Measurements from ENCODE around the gene ICA1L.
"Not testable (repeated sequence)": the region's sequence is repeated elsewhere in the genome, so short reads cannot be mapped to it uniquely, and the experiment has no call there.

Gene ICA1L

DNA sequence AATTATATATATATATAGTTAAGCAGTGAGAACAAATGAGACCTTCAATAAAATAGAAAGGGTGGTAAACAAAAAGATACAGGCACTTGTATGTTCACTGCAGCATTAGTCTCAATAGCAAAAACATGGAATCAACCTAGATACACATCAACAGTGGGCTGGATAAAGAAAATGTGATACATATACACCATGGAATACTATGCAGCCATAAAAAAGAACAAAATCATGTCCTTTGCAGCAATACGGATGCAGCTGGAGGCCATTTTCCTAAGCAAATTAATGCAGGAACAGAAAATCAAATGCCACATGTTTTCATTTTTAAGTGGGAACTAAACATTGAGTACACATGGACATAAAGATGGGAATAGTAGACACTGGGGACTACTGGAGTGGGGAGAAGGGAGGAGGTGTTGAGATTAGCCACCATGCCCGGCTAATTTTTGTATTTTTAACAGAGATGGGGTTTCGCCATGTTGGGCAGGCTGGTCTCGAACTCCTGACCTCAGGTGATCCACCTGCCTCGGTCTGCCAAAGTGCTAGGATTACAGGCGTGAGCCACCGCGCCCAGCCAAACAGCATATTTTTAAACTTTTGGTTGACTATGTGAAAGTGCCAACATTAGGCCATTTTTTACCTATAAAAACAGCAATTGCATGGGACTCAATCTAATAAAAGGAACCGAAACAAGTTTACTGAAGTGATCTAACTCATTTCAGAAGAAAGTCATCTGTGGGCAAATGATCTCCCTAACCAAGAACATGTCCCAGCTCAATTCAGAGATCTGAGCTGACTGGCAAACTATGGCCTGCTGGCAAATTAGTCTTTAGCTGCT lies 23.7 kb downstream of the ICA1L start:
- DNase-seq (ENCODE audit: low spot score) = no peak

DNA sequence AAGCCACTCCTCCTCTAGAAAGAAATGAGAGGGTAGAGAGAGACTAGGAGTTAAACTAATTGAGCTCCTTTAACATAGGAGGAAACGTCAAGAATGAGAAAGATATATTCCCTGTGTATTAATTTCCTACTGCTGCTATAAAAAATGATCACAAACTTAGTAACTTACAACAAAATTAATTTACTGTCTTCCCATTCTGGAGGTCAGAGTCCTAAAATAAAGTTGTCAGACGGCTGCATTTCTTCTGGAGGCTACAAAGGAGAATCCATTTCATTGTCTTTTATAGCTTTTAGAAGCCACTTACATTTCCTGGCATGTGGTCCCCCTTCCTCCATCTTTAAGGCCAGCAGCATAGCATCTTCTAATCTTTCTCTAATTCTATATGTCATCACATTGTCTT lies 26.9 kb downstream of the ICA1L start:
- DNase-seq (ENCODE audit: low spot score) = no peak

DNA sequence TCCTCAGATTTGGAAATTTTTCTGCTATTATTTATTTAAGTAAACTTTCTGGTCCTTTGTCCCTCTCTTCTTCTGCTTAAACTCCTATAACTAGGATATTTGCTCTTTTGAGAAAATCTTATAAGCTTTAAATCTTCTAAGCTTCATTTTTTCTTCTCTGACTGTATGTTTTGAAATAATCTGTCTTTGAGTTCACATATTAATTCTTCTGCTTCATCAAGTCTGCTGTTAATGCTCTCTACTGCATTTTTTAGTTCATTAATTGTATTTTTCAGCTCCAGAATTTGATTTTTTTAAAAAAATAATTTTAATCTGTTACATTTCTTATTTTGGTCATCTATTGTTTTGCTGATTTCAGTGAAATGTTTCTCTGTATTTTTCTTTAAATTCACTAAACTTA lies 28.9 kb downstream of the ICA1L start:
- no peak for DNase-seq (ENCODE audit: low spot score)

DNA sequence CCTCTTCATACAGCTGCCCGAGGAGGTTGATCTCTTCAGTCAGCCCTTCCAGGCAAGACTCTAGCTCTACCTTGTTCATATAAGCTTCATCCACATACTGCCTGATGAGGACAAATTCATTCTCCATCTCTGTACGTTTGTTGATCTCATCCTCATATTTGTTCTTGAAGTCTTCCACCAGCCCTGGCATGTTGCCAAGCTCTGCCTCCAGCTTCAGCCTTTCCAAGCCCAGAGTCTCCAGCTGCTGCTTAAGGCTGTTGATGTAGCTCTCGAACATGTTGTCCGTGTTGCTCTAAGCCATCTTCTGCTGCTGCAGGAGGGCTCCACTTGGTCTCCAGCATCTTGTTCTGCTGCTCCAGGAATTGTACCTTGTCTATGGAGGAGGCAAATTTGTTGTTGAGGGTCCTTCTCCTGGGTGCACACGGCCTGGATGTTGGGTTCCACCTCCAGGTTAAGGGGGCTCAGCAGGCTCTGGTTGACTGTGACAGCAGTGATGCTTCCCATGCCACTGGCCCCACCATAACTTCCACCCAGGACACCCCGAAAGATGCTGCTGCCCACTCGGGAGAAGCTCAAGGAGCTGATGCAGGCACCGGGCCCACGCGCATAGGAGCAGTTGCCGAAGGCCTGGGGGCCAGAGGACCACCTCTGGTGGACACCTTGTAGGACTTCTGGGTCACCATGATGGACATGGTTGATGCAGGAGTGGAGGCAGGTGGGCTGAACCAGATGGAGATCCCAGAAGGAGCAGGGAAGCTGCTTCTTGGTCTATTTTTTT lies 30.3 kb downstream of the ICA1L start:
- no peak for DNase-seq (ENCODE audit: low spot score)

DNA sequence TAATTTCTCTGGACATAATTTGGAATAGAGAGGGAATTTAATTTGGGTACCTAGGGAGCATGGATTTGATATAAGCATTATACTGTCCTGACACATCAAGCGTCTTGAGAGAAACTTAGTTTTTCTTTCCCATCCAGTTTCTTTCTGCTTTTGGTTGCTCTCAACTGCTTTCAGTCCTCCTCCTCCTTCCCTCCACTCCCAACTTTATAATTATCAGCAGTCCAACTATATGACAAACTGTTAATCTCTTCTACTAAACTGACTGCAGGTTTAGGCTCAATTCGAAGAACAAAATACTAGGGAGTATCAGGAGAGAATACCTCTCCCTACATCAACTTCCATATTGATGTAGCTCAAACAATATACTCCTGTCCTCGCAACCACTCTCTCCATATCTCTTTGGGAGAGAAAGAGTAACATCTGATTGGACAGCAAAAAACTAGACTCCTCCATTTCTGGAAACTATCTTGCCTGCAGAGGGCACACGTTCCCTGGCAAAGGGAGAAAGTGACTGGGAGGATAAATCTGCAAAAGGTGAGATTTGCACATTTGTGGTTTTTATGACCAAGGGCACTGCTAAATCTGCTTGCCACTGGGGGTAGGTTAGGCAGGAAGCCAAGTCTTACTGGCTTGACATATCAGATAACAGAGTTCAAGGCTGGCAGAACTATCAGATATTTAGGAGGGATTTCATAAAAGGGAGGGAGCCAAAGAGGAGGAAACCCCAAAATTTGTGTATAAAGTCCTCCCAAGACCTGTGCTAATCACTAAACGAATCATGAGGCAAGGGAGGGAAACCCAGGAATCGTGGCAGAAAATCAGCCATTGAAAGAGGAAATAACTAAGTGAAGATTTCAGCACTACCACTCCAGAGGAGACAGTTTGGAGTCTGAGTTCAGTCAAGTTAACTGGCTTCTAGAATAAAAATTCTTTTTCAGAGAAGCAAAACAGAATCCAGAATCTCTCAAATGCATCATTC lies 40.0 kb downstream of the ICA1L start:
- DNase-seq (ENCODE audit: low spot score) = peak; percentile 48

DNA sequence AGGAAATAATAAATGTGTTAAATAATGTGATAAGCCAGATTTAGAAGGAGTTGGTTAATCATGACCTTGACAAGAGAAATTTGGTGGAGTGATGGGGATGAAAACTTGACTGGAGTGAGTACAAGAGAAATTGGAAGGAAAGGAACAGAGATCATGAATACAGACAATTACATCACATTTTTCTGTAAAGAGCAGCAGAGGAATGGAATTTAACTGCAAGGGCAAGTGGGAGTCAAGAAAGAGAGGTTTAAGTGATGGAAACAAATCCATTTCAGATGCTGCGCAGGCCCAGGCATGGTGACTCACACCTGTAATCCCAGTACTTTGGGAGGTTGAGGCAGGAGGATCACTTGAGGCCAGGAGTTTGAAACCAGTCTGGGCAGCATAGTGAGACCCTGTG lies 46.7 kb downstream of the ICA1L start:
- no peak for DNase-seq (ENCODE audit: low spot score)

DNA sequence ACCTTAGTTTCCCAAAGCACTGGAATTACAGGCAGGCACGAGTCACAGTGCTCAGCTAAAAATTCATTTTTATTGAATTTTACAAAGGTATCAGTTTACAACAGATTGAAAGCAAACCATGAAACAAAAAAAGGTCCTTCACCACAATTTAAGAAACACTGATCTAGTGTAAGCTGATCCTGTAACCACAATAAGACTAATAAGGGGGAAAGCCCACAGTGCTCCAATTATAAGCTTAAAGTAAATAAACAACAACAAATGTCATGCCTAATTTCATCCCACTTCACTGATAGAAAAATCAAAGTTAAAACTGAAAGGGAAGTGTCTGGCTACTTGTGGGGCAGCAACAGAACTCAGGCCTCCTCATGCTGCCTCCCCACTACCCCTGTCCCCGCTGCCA lies 49.2 kb downstream of the ICA1L start:
- DNase-seq (ENCODE audit: low spot score) = no peak

DNA sequence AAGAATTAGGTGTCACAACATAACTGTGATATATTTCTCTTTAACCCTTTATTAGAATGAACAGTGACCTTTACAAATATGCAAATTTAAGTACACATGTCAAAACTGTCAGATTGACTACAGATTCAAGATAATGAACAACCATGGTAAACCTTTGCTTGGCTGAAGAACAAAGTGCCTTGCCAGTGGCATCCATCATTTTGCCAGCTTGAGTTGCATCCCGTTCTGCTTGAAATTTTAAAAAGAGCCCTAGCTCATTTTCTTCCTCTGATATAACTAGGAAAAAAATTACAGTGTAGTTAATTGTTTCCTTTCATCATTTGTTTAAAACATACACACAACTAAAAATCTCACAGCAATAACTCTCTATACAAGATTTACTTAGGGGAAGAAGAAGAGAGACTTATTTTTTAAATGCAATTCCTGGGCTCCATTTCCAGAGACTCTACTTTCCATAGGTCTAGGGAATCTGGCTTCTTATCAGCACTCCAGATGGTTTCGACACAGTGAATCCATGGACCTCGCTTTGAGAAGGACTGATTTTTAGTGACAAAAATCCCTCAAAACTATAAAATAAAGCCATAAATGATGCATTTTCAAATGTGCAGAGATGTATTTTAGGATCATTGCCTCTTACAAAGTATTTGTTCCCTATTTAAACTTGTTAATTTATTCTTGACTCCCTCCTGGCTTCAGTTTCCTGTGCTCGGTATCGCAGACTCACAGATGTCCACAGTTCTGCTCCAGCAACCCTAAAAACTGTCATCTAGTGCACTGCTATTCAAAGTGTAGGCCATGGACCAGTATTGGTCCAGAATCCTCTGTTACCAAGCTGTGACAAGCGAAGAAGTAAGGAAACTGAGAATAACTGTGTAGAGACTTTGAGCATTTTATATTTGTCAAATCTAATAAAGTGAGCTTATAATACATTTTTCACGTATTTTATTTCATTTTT lies 50.1 kb downstream of the ICA1L start:
- no peak for DNase-seq (ENCODE audit: low spot score)

DNA sequence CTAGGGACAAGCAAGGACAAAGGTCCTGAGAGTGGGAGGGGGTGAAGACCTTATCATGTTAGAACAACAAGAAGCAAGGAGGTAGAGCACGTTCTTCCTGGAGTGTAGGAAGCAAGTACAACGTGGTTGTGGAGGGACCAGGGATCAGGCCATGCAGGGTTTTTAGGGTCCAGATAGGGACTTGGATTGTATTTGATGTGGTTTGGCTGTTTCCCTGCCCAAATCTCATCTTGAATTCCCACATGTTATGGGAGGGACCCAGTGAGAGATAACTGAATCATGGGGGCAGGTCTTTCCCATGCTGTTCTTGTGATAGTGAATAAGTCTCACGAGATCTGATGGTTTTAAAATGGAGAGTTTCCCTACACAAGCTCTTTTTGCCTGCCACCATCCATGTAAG lies 53.2 kb downstream of the ICA1L start:
- DNase-seq (ENCODE audit: low spot score) = no peak

DNA sequence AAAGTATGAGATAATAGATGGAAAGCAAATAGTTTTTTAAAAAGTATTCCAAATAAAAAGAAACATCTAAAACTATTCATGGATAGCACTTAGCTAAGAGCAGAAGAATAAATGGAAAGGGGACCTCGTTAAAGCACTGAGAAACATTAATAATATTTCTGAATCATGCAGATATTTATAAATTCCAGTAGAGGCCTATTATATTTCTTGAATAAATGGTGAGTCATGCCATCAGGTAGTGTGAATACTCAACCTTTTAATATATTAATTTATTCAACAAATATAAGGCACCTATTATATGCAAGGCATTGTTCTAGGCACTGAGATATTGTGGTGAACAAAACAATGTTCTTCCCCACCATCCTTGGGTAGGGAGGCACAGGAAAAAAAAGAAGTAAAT lies 53.8 kb downstream of the ICA1L start:
- DNase-seq (ENCODE audit: low spot score) = no peak

DNA sequence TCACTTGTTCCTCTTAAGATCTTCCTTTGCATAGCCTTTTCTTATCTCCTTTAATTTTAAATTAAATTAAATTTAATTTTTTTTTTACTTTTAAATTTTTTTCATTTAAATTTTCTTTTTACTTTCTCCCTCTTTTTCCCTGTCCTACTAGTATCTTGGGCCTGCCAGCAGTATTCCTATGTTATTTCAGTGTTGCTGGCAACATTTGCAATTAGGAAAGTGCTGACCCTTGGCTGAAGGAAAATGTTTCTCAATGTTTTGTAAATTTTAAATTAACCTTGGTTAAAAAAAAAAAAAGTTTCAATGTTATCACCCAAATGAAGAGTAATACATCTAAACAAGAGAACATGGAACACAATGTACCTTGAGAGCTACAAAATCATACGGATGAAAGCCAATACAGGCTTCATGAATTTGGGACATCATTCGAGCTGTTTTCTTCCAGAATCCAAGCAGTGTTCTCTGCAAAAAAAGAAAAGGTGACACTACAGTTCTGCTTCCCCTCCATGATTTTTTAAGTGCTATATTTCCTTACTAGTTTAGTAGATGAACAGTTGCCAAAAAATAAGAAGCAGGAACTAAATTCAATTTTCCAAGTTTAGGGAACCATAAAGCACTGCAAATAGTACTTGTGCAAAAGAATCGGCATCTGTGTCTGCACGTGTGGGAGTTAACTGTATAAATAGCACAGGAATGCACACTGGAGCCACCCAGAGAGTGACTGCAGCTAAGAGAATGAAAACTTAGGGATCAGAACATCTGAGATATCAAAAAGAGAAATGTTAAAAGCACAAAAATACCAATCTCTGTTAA lies 55.8 kb downstream of the ICA1L start:
- DNase-seq (ENCODE audit: low spot score) = no peak

DNA sequence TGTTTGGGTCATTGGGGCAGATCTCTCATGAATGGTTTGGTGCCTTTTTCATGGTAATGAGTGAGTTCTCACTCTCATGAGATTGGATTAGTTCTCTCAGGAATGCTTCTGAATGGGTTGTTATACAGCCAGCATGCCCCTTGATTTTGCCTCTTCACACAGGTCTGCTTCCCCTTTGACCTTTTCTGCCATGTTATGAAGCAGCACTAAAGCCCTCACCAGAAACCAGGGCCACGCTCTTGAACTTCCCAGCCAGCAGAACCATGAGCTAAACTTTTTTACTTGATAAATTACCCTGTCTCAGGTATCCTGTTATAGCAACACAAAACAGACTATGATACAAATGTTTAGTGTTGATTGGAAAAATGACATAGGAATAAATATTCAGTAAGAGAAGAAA lies 57.3 kb downstream of the ICA1L start:
- no peak for DNase-seq (ENCODE audit: low spot score)

DNA sequence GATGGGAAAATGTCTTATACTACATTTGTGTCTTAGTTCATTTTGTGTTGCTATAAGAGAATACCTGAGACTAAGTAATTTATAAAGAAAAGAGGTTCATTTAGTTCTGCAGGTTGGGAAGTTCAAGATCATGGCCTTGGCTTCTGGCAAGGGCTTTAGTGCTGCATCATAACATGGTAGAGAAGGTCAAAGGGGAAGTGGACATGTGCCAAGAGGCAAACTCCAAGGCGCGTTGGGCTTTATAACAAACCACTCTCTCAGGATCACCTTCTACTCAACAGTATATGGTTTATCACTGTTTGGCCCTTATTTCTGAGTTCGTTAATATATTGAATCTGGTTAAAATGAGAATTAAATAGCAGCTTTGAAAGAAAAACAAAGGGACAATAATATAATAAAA lies 58.2 kb downstream of the ICA1L start:
- DNase-seq (ENCODE audit: low spot score) = no peak

DNA sequence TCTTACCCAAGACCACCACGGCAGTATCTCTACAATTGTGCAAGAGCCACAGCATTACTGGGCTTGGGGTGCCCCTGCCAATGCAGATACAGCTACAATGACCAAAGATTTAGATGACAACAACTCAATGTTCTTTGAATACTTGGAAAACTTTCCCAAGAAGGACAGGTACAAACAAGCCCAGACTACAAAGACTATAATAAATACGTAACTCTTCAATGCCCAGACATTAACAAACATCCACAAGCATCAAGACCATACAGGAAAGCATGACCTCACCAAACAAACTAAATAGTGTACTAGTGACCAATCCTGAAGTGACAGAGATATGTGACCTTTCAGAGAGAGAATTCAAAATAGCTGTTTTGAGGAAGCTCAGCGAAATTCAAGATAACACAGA lies 62.8 kb downstream of the ICA1L start:
- no peak for DNase-seq (ENCODE audit: low spot score)

DNA sequence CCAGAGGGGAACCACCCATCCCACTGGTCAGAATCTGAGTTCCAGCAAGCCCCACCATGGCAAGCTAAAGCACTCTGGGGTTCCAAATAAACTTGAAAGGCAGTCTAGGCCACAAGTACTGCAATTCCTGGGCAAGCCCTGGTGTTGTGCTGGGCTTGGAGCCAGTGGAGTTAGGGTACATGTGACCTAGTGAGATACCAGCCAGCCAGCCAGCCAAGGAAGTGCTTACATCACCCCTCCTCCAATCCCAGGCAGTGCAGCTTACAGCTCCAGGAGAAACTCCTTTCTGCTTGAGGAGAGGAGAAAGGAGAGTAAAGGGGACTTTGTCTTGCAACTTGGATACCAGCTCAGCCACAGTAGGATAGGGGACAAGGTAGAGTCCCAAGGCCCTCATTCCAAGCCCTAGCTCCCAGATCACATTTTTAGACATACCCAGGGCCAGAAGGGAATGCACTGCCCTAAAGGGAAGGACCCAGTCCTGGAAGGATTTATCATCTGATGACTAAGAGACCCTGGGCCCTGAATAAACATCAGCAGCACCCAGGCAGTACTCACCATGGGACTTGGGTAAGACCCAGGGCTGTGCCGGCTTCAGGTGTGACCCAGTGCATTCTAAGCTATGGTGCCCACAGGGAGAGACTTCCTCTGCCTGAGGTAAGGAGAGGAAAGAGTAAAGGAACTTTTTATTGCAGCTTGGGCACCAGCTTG lies 64.0 kb downstream of the ICA1L start:
- DNase-seq (ENCODE audit: low spot score) = not testable (repeated sequence)

DNA sequence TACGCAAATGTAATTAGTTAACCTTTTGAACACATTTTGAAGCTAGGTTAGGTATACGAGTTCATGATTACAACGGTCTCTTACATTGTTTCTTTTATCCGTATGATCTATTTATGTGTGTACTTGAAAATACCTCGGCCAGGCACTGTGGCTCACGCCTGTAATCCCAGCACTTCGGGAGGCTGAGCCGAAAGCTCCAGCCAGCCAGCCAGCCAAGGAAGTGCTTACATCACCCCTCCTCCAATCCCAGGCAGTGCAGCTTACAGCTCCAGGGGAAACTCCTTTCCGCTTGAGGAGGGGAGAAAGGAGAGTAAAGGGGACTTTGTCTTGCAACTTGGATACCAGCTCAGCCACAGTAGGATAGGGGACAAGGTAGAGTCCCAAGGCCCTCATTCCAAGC lies 65.7 kb downstream of the ICA1L start:
- DNase-seq (ENCODE audit: low spot score) = not testable (repeated sequence)

DNA sequence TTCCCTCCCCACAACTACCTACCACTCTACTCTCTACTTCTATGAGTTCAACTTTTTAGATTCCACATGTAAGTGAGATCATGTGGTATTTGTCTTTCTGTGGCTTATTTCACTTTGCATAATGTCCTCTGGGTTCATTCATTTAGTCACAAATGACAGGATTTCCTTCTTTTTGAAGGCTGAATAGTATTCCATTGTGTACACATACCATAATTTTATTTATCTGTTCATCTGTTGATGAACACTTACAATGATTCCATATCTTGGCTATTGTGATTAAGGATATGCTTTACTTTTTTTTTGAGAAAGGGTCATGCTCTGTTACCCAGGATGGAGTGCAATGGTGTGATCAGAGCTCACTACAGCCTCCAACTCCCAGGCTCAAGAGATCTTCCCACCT lies 73.6 kb downstream of the ICA1L start:
- no peak for DNase-seq (ENCODE audit: low spot score)

DNA sequence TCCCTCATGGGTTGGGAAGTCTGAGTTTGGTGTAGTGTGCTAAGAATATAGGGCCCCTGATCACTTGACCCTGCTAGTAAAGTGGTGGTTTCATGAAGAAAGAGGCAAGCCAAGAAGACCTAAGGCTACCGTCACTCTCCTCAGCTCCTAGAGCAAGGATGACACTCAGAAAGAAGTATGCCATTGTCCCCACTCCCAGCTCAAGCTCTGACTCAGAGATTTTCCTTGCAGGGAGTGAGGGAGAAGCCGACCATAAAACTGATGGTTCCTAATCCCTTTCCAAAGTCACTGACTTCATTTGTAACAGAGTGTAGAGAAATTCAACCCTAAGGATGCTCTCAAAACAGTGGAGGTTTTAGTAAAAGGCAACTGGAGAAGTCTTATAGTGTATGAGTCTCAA lies 80.9 kb downstream of the ICA1L start:
- DNase-seq (ENCODE audit: low spot score) = no peak

DNA sequence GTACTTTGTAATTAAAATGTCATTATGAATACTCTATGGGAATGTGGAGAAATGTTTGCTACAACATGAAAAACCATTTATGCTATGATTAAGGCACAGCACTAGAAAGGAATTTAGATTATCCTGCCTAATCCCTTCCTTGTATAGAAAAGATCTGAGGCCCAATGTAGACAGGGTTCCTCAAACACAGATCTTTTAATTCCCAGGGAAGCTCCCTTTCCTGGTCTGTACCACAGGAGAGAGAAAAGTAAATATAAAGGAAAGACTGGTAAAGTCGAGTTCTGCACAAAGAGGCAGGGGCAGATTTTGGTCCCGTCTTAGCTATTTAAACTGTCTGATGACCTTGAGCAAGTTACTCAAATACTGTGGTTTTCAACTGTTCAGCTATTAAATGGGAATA lies 84.7 kb downstream of the ICA1L start:
- DNase-seq (ENCODE audit: low spot score) = no peak
